Neutrophil (primary cell): ENCODE measurements around the gene FPGS.
"Not testable (repeated sequence)": the region's sequence is repeated elsewhere in the genome, so short reads cannot be mapped to it uniquely, and the experiment has no call there.

Experiments used
- H3K27ac ChIP-seq: fragments of 200-600 bp; sonication (generic); 2 replicates; pipeline ENCODE4 v1.5.1; 2016; ENCODE audit warnings: mild to moderate bottlenecking, moderate library complexity
- H3K27me3 ChIP-seq: fragments of 200-600 bp; sonication (generic); 2 replicates; pipeline ENCODE4 v1.6.0; 2016; ENCODE audit warnings: mild to moderate bottlenecking
- H3K36me3 ChIP-seq: fragments of 200-600 bp; sonication (generic); 2 replicates; pipeline ENCODE4 v1.5.1; 2017
- H3K4me1 ChIP-seq, 2 experiments: fragments of 200-600 bp in 1 of 2; sonication (generic) in 1 of 2; 1 replicate in 1 of 2; 2 replicates in 1 of 2; pipeline versions ENCODE4 v1.5.1 to v1.6.1; 2013 to 2016; ENCODE audit warnings: low read depth in 1 of 2, low read length in 1 of 2, mild to moderate bottlenecking in 1 of 2, moderate library complexity in 1 of 2; ENCODE audit not compliant: control insufficient read depth in 1 of 2, insufficient read depth in 1 of 2
- H3K4me3 ChIP-seq, 2 experiments: fragments of 200-600 bp in 1 of 2; sonication (generic) in 1 of 2; 1 replicate in 1 of 2; 2 replicates in 1 of 2; pipeline ENCODE4 v1.5.1; 2013 to 2016; ENCODE audit warnings: low read depth in 1 of 2, low read length in 1 of 2, mild to moderate bottlenecking in 1 of 2, moderate library complexity in 1 of 2
- H3K9me3 ChIP-seq: fragments of 200-600 bp; sonication (generic); 2 replicates; pipeline ENCODE4 v1.5.1; 2016
- CTCF ChIP-seq: fragments of 200-600 bp; sonication (generic); IDR thresholded peaks from 2 replicates; pipeline ENCODE4 v1.5.1; 2016; ENCODE audit warnings: antibody characterized with exemption

FPGS gene

GRCh38 chr9:127835991-127836516 lies 33.4 kb downstream of the FPGS start:
- no peaks in the 10 kb centered on the region for H3K36me3 ChIP-seq
- no peaks in the 10 kb centered on the region for H3K9me3 ChIP-seq
- peaks cover 11% of the 10 kb centered on the region for H3K27me3 ChIP-seq
- no peak overlapping the region for H3K4me3 ChIP-seq
- H3K4me1 ChIP-seq = peaks cover 7 to 11% of the 10 kb centered on the region in 2 experiments
- TF ChIP-seq CTCF = no peak
- H3K27ac ChIP-seq = peak overlapping the region; percentile 40

GRCh38 chr9:127836561-127836960 lies 33.9 kb downstream of the FPGS start:
- H3K4me3 ChIP-seq, H3K27ac ChIP-seq, H3K36me3 ChIP-seq, H3K9me3 ChIP-seq: not testable (repeated sequence)
- Histone ChIP-seq H3K27me3 (peaks cover 11% of the 10 kb centered on the region), H3K4me1 (peaks cover 7 to 11% of the 10 kb centered on the region in 2 experiments)

GRCh38 chr9:127837346-127837745 lies 34.7 kb downstream of the FPGS start:
- Histone ChIP-seq H3K4me1 (peaks cover 7 to 11% of the 10 kb centered on the region in 2 experiments), H3K27ac (no peak overlapping the region), H3K36me3 (no peaks in the 10 kb centered on the region), H3K9me3 (no peaks in the 10 kb centered on the region), H3K4me3 (no peak overlapping the region), H3K27me3 (peaks cover 11% of the 10 kb centered on the region)
- TF ChIP-seq CTCF = no peak

GRCh38 chr9:127838375-127839078 lies 35.8 kb downstream of the FPGS start:
- peaks cover 7 to 11% of the 10 kb centered on the region in 2 experiments for H3K4me1 ChIP-seq
- H3K9me3 ChIP-seq = no peaks in the 10 kb centered on the region
- H3K27ac ChIP-seq = no peak overlapping the region
- H3K36me3 ChIP-seq = no peaks in the 10 kb centered on the region
- TF ChIP-seq CTCF = no peak
- H3K4me3 ChIP-seq = no peak overlapping the region
- H3K27me3 ChIP-seq = peaks cover 11% of the 10 kb centered on the region

- peaks cover 6% of the 10 kb centered on the region for H3K27me3 ChIP-seq
- no peak overlapping the region for H3K4me3 ChIP-seq
- H3K9me3 ChIP-seq = no peaks in the 10 kb centered on the region
- TF ChIP-seq CTCF = no peak
- H3K36me3 ChIP-seq = no peaks in the 10 kb centered on the region
- H3K4me1 ChIP-seq = peaks cover 0 to under 1% of the 10 kb centered on the region in 2 experiments
- no peak overlapping the region for H3K27ac ChIP-seq
Measured at GRCh38 chr9:127841087-127841835, 38.6 kb downstream of the FPGS start.
